NCI-H69 (cell line): ENCODE results near the gene CMTM5.
"Not testable (repeated sequence)": the region's sequence is repeated elsewhere in the genome, so short reads cannot be mapped to it uniquely, and the experiment has no call there.

Source experiments
- DNase-seq: peaks from one replicate; lab custom pipeline; 2025; lab: John Stamatoyannopoulos, UW

Gene CMTM5

DNA sequence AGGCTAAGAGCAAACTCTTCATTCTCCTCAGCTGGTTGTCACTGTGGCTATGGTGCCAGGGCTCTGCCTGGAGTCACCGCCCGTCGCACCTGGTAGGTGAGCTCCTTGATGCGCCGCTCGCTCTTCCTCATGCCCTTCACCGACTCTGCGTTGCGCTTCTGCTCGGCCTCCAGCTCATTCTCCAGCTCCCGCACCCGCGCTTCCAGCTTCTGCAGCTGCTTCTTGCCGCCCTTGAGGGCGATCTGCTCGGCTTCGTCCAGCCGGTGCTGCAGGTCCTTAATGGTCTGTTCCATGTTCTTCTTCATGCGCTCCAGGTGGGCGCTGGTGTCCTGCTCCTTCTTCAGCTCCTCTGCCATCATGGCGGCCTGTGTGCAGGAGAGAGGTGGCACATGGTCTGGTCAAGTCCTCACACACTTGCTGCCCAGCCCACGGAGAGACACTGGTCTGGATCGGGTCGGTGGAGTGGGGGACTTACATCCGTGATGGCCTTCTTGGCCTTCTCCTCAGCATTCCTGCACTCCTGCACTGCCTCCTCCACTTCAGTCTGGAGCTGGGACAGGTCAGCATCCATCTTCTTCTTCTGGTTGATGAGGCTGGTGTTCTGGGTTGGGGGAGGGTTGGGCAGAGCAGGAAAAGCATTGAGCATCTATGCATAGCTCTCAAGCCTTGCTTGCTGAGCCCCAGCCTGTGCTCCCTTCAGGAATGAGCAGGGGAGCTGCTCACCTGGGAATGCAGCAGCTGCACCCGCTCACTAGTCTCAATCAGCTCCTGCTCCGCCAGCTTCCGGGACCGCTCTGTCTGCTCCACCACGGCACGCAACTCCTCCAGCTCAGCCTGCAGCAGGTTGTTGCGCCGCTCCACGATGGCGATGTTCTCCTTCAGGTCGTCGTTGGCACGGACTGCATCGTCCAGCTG lies 38.3 kb downstream of the CMTM5 start:
- no peak for DNase-seq

- no peak for DNase-seq
Measured at GRCh38 chr14:23415821-23416778, 39.3 kb downstream of the CMTM5 start.

DNA sequence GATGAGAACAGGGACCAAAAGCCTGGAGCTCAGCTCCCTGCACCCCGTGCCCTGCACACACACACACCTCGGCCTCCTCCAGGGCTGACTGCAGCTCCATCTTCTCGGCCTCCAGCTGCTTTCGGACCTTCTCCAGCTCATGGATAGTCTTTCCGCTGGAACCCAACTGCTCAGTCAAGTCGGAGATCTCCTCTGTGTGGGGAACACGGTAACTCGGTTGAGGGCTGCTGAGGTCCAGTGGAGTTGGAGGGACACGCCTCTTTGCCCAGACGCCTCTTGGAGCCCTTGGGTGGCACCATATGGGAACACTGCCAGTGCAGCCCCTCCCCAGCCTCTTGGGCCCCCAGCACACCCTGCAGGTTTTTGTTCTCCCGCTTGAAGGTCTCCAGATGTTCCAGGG lies 40.0 kb downstream of the CMTM5 start:
- DNase-seq, result no peak

DNA sequence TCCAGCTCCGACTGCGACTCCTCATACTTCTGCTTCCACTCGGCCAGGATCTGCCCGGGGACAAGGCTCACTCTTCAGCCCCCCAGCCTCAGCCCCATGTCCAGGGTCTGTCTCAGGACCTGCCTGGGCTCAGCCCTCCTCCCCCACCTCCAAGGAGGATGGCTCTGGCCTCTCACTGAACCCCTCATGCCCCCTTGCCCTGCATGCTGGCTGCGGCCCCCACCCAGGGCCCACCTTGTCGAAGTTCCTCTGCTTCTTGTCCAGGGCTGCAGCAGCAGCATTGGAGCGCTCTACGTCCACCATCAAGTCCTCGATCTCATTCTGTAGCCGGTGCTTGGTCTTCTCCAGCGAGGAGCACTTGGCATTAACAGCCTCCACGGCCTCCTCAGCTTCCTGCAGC lies 40.4 kb downstream of the CMTM5 start:
- DNase-seq, result not testable (repeated sequence)

- no peak for DNase-seq
Measured at GRCh38 chr14:23418021-23418420, 41.2 kb downstream of the CMTM5 start.

DNA sequence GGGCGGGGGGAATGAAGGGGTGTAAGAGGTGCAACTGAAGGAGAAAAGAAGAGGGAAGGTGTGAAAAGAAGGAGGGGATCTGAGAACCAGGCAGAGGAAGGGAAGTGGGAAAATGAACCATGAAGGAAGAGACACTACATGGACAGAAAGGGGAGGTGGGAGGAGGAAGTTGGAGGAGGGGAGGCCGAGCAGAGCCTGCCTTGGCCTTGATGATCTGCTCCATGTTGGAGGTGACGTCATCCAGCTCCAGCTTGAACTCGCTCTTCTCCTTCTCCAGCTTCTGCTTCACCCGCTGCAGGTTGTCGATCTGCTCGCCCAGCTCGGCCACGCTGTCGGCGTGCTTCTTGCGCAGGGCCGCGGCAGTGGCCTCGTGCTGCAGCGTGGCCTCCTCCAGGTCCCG lies 42.8 kb downstream of the CMTM5 start:
- DNase-seq, result not testable (repeated sequence)

DNA sequence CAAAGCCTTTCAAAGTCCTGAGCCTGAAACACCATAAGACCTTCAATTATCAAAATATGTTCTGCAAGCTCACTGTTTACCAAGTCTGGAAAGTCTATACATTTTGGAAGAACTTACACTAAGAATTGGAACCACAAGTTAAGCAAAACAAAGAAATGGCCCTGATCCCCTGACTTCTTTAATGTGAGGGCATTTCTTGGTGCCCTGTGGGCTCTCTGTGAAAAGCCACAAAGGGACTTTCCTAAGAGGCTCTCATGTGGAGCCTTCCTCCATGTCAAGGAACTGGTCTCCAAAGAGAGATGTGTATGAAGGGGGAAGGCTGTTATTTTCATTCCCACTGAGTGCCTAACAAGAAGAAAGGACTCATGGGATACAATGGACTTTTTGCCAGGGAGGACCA lies 44.7 kb downstream of the CMTM5 start:
- no peak for DNase-seq

DNA sequence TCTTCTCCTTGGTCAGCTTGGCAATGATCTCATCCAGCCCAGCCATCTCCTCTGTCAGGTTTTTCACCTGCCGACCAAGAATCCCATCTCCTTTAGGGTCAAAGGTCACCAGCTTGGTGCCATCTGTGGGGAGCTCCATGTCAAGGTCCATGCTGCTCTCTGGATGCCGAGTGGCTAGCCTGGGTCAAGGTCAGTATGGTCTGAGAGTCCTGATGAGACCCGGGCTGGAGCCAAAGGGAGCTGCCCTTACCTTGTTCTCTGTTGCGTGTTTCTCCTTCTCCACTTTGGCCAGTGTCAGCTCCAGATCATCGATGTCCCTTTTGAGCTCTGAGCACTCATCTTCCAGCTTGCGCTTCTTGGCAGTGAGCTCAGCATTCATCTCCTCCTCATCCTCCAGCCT lies 46.8 kb downstream of the CMTM5 start:
- no peak for DNase-seq

DNA sequence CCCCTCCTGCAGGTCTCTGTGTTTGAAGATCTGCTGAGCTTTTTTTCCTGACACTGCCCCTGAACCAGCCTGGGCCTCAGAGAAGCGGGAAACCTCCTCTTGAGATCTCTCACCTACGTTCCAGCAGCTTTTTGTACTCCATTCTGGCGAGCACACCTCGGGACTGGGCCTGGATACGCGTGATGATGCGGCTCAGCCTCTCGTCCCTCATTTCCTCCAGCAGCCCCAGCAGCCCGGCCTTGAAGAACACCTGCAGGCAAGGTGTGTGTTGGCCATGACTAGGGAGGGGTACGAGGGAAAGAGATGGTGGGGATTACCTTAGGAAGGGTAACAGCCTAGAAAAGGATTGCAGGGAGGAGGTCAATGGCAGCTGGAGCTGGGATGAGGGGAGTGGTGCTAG lies 48.3 kb downstream of the CMTM5 start:
- no peak for DNase-seq

DNA sequence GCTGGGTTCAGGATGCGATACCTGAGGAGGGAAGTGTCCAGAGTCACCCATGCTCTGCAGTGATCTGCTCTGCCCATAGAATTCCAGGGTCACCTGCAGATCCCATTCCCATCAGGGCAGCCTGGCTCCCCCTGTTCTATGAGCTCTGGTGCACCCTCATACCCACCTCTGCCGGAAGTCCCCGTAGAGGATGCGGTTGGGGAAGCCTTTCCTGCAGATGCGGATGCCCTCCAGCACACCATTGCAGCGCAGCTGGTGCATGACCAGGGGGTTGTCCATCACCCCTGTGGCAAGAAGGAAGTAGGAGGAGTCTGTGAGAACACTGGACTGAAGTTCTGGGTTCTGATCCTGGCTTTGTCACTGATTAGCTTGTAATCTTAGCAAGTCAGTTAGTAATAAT lies 49.0 kb downstream of the CMTM5 start:
- not testable (repeated sequence) for DNase-seq

GRCh38 chr14:23428686-23429495 lies 52.0 kb downstream of the CMTM5 start:
- no peak for DNase-seq
